Fibroblast of skin of right quadriceps (primary cell): ENCODE data around the gene KRTAP10-7.
"Not testable (repeated sequence)": the region's sequence is repeated elsewhere in the genome, so short reads cannot be mapped to it uniquely, and the experiment has no call there.

Experiments
- DNase-seq: peaks from one replicate; pipeline ENCODE4 v3.0.0-alpha.2; 2013

Gene KRTAP10-7

DNA sequence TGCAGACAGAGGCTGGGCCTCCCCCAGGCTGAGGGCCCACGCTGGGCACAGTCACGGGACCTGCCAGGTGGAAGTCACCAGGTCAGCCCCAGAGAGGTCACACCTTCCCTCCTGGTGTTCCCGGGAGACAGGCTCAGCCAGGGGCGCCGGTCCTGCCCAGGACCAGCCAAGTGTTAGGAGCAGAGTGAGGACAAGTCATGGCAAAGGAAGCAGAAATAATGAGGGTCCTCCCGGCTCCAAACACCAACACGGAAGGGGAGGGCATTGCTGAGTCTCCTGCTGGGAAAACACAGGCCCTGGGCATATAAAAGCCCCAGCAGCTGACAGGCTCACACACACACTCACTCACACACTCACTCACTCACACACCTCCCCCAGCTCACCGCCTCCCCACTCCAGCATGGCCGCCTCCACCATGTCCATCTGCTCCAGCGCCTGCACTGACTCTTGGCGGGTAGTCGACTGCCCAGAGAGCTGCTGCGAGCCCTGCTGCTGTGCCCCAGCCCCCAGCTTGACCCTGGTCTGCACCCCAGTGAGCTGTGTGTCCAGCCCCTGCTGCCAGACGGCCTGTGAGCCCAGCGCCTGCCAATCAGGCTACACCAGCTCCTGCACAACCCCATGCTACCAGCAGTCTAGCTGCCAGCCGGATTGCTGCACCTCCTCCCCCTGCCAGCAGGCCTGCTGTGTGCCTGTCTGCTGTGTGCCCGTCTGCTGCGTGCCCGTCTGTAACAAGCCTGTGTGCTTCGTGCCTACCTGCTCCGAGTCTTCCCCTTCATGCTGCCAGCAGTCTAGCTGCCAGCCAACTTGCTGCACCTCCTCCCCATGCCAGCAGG is 36.8 kb downstream of the KRTAP10-7 start, which contains the start of gene KRTAP10-10:
TSS of gene KRTAP10-10 (plus strand) at position 339 of the 833 bp plus-strand sequence. CDS start at position 401, 62 bp downstream.
- no peak for DNase-seq

- not testable (repeated sequence) for DNase-seq
Observed at GRCh38 chr21:44637851-44638348, 37.5 kb downstream of the KRTAP10-7 start.

GRCh38 chr21:44638506-44639330 is 38.3 kb downstream of the KRTAP10-7 start:
- not testable (repeated sequence) for DNase-seq

GRCh38 chr21:44639331-44639655 is 38.9 kb downstream of the KRTAP10-7 start:
- DNase-seq, result no peak

GRCh38 chr21:44640761-44641160 is 40.4 kb downstream of the KRTAP10-7 start:
- no peak for DNase-seq

DNA sequence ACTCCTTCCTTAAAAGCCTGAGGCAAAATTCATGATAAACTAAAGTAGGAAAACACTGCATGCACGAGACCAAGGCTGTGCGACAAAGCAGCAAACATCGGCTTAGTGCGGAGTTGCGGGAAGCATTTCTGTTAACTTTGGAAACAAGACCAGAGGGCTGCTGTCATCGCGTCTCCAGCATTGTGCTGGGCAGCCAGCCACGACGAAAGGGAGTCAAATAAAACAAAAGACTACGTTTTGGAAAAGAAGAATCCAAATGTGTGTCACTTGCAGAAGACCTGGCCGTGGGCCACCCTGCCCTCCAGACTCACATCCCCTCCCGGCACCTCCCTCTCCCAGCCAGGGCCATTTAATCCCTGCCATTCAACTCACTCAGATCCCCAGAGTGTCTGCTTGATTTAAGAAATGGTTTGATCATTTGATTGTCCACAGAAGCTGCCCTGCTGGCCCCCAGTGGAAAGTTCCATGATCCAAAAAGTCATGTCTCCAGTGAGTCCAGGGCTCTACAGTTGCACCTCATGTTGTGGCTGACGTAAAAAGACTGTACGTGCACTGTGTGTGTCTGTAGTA is 43.4 kb downstream of the KRTAP10-7 start:
- no peak for DNase-seq

- no peak for DNase-seq
Observed at GRCh38 chr21:44644878-44645277, 44.5 kb downstream of the KRTAP10-7 start.

DNA sequence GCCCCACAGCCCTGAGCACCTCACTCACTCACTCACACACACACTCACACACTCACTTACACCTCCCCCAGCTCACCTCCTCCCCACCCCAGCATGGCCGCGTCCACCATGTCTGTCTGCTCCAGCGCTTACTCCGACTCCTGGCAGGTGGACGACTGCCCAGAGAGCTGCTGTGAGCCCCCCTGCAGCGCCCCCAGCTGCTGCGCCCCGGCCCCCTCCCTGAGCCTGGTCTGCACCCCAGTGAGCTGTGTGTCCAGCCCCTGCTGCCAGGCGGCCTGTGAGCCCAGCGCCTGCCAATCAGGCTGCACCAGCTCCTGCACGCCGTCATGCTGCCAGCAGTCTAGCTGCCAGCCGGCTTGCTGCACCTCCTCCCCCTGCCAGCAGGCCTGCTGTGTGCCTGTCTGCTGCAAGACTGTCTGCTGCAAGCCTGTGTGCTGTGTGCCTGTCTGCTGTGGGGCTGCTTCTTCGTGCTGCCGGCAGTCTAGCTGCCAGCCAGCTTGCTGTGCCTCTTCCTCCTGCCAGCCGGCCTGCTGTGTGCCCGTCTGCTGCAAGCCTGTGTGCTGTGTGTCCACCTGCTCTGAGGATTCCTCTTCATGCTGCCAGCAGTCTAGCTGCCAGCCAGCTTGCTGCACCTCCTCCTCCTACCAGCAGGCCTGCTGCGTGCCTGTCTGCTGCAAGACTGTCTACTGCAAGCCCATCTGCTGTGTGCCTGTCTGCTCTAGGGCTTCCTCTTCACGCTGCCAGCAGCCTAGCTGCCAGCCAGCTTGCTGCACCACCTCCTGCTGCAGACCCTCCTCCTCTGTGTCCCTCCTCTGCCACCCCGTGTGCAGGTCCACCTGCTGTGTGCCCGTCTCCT is 46.2 kb downstream of the KRTAP10-7 start, which contains the start of gene KRTAP10-11:
TSS of gene KRTAP10-11 (plus strand) at position 49 of the 856 bp plus-strand sequence. CDS start at position 94, 45 bp downstream.
- DNase-seq, result not testable (repeated sequence)

- no peak for DNase-seq
Observed at GRCh38 chr21:44647222-44647552, 46.8 kb downstream of the KRTAP10-7 start.

DNA sequence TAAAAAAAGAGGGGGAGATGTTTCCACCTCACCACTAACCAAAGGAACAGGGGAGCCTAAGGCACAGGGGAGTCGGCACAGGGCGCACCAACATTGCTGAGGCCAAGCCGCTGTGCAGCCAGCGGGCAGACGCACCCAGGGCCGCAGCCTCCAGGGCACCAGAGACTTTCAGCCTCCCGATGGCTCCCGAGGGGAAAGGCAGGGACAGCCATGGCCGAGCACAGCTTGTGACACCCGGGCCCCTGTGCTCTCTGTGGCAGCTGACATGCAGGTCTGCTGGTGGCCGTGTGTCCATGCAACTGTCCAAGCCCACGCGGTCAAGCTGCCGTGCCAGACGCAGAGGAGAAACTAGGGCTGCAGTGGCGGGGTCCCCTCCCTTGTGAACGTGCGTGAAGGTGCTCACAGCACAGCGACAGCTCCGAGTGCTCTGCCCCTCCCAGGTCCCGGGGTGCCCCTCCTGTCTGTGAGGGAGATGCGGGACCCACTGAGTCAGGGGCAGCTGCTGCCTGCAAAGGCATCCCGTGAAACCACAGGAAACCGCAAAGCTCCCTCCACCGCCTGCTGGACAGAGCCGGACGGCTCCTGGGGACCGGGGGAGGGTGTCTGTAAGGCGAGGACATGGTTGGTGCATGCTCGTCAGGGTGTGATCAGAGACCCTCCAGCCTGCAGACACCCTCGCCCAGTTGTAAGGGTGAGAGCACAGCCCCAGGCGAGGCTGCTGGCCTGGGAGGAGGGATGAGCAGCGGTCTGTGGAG is 48.3 kb downstream of the KRTAP10-7 start:
- DNase-seq, result no peak

DNA sequence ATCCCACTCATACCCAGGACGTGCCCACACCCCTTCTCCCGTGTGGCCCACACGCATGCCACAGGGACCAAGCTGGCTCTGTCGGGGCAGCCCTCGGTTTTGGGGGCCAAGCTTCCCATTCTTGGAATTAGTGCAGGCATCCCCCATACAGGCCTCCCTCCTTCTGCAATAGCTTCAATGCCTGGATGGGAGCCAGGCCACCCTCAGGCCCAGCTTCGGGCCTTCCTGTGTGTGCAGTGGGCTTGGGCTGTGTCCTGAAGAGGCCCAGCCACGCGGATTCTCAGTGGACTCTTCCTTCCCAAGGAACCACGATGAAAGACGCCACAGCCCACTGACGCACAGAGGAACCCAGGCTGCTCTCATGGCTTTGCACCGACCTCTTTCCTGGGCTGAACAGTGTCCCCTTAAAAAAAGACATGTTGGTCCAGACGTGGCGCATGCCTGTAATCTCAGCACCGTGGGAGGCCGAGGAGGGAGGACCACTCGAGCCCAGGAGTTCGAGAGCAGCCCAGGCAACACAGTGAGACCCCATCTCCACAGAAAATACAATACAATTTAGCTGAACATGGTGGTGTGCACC is 49.2 kb downstream of the KRTAP10-7 start:
- no peak for DNase-seq

GRCh38 chr21:44650265-44650972 is 50.0 kb downstream of the KRTAP10-7 start:
- DNase-seq, result no peak

- no peak for DNase-seq
Observed at GRCh38 chr21:44650973-44651675, 50.7 kb downstream of the KRTAP10-7 start.
